Measurements from ENCODE around the gene CAAP1.
A peak's percentile ranks its signal among the peaks of the same experiment; 100 is the strongest.
"Not testable (repeated sequence)": the region's sequence is repeated elsewhere in the genome, so short reads cannot be mapped to it uniquely, and the experiment has no call there.

CAAP1 gene

DNA sequence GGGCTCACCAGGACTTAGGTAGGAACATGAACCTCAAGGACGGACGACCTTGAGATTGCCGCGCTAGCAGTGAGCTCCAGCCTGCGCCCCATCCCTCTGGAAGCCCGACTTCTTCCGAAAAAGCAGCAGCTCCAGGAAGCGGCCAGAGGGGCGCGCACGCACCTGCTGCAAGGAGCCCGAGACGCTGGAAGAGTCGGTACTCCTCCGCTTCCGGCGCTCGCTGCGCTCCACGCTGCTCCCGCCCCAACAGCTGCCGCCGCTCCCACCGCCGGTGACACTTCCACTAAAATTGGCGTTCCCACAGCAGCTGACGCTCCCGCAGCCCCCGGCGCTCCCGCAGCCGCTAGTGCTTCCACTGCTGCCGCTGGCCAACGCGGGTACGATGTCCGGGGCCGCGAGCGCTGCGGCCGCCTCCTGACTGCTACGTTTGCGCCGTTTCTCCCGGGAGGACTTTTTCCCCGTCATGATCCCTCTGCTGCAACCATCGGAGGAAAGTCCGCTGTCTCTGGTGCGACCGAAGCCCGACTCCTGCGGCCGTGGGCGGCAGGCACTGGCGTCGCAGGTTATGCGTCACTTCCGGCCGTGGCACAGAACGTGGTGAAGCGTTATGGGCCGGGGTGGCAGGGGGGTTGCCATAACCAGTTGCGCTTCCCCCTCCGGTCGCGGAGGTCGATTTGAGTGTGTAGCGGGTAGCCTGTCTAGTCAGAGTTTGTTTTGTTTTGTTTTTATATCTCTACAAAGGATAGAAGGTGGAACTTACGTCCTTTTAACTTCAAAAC, at the start of gene CAAP1:
CAAP1 (minus strand) TSS at position 552 of the 779 bp plus-strand sequence; CDS start at position 465, 87 bp downstream.
- peak; percentile 96 for DNase-seq

- DNase-seq: no peak
Observed at GRCh38 chr9:26940779-26941178, 48.2 kb upstream of the CAAP1 start.

GRCh38 chr9:26939955-26940711, 47.5 kb upstream of the CAAP1 start:
- no peak for DNase-seq

- no peak for DNase-seq
Observed at GRCh38 chr9:26937816-26938371, 45.3 kb upstream of the CAAP1 start.

GRCh38 chr9:26935847-26936246, 43.2 kb upstream of the CAAP1 start:
- DNase-seq: no peak

DNA sequence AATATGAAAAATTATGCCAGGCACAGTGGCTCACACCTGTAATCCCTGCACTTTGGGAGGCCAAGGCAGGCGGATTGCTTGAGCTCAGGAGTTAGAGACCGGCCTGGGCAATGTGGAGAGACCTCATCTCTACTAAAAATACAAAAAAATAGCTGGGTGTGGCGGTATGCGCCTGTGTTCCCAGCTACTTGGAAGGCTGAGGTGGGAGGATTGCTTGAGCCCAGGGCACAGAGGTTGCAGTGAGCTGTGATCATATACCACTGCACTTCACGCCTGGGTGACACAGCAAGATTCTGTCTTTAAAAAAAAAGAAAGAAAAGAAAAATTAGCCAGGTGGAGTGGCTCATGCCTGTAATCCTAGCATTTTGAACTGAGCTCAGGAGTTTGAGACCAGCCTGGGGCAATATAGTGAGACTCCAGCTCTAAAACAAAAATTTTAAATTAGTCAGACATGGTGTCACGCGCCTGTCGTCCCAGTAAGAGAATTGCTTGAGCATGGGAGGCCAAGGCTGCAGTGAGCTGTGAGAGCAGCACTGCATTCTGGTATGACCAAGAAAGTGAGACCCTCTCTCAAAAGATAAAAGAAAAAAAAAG, 36.4 kb upstream of the CAAP1 start:
- DNase-seq: no peak

DNA sequence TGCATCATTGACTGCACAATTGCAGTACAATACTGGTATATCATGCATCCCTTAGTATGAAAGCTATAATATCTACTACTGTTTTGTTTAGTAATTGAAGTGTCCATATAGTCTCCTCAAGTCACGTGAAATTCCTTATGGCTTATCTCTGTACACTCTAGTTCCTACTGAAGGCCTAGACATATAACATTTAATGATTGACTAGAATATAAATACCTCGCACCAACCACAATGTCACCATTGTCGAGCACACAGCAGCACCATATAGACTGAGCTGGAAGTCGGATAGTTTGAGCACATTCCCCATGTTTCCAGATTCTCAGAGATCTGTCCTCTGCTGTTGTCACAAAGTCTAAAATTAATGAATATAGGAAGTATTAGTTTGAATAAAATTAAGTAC, 33.0 kb upstream of the CAAP1 start:
- DNase-seq: no peak

- DNase-seq: no peak
Observed at GRCh38 chr9:26919698-26920097, 27.1 kb upstream of the CAAP1 start.

DNA sequence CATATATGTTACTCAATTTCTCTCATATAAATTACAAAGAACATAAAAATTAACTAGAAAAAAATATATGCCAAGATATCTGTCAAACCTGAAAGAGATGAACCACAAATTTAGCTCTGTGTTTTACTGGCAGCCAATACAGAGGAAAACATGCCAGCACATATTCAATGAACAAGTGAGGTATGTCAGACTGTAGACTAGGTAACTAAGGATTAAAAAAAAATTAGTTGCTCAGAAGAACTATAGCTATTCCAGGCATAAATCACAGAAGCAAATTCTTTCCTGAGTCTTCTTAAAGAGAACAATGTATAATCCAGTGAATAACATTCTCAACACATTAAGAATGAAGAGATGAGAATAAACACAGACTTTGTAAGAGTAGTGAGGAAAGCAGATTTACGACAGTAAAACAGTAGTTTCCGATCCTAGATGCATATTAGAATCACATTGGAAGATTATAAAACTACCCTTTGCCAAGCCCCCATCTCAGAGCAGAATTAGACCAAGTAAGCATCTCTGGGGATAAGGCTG, 20.6 kb upstream of the CAAP1 start:
- no peak for DNase-seq

- no peak for DNase-seq
Observed at GRCh38 chr9:26904671-26905070, 12.1 kb upstream of the CAAP1 start.

DNA sequence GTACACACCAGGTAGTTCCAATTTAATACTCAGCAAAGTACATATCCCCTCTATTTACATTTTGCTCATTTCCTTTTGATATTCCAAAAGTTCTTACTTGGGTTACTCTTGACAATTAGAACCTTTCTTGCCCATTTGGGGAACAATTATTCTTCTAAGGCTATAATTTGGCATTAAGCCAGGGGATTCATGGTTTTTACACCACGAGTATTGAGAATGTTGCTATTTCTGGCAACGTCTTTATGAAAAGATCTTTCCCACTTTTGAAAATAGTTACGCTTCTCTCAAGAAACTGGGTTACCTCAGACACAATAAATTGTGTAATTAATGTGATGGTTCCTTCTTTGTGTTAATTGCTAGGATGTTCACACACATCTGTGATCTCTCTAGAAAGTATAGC, 11.5 kb upstream of the CAAP1 start:
- DNase-seq: no peak

DNA sequence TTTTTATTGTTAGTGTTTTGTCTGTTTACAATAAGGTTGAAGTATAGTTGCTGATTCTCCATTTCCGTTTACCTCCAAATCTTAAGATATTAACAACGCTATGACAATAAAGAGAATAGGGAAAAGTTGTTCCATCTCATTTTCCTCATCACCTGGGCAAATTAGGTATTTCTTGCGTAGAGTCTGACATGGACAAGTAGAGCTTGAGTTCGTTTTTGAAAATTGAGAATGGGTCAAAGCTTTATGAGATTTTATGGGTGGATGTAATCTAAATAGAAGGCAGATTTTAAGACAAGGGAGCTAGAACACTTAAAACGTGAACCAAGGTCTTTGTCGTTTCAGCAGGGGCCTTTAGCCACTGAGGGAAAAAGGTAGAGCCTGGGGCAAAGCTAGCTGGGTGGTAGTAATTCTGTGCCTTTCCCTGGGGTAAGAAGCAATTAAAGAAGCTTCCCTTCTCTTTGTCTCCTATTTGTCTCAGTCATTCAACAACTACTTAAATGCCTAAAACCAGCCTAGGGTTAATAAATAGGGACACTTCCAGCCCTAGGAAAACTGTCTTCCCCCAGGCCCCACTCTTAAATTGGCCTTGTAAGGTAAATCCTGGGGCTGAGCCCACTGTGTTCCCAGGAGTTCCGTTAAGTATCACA, 551 bp upstream of the CAAP1 start:
- no peak for DNase-seq

DNA sequence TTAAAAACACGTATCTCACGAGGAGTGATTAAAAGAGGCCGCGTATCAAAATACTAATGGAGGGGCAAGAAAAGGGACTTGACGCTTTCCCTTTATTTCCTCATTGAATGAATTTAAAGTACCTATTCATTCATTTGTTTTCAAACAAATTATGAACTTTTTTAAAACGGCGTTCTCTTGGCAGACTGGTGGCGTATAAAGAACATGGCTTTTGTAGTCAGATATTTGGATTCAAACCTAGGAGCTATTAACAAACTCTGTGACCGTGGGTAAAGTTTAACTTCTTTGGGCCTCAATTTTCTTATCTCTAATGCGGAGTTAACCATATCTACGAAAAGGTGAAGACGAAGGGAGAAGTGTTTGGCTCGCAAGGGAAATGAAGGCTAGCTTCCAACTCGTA, 876 bp downstream of the CAAP1 start:
- no peak for DNase-seq

DNA sequence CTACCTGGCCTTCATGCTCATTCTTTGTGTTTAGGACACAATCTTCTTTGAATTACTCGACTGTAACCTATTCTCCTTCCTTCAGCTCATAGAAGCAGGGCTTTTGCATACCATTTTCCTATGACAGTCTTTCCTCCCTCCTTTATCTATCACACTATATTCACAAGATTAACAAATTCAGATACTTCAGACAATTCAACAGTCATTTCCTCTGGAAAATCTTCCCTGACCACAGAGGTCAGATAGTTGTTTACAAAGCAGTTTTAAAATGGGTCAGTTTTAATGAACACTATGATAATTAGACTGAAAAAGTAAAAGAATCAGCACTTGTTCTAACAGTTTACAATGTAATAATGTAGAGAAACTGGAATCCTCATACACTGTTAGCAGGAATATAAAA, 4.3 kb downstream of the CAAP1 start:
- DNase-seq: no peak

- DNase-seq: no peak
Observed at GRCh38 chr9:26882154-26882553, 10.4 kb downstream of the CAAP1 start.

DNA sequence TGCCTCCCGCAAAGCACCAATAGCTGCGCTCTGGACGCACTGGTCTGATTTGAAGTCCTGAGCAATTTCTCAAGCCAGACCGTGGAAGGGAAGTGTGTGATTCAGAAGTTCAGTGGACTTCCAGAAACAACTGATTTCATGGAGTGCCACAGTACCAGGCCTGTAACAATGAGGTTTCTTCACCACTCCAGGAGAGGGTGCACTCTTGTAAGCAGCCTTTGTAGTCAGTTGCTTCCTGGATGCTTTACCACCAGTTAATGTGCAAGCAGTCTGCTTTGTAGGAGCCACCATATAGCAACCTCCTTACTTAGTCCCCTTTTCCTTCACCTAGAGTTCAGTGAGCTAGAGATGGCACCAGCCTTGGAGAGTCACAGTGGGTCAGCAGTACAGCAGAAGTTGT, 12.3 kb downstream of the CAAP1 start:
- no peak for DNase-seq

GRCh38 chr9:26875155-26875554, 17.4 kb downstream of the CAAP1 start:
- DNase-seq: not testable (repeated sequence)

- DNase-seq: no peak
Observed at GRCh38 chr9:26870292-26870691, 22.3 kb downstream of the CAAP1 start.

DNA sequence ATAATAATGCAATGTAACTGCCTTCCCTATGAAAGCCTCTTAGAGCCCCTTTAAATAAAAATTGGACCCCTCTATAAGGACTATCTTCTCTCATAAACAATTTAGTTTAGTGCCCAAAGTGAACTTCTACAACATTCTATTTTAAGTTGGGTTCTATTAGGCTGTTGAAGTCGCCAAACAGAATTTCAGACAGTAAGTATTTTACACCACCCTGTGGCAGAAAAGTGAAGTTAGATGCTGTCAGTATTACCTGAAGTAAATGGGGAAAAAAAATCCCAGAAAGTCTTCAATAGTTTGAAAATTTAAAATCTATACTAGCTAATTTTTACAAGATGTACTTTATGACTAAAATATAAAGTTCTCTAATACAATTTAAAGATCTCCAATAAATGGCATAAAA, 29.5 kb downstream of the CAAP1 start:
- DNase-seq: no peak

GRCh38 chr9:26856413-26857032, 36.1 kb downstream of the CAAP1 start:
- DNase-seq: no peak

GRCh38 chr9:26850995-26851394, 41.6 kb downstream of the CAAP1 start:
- DNase-seq: no peak

DNA sequence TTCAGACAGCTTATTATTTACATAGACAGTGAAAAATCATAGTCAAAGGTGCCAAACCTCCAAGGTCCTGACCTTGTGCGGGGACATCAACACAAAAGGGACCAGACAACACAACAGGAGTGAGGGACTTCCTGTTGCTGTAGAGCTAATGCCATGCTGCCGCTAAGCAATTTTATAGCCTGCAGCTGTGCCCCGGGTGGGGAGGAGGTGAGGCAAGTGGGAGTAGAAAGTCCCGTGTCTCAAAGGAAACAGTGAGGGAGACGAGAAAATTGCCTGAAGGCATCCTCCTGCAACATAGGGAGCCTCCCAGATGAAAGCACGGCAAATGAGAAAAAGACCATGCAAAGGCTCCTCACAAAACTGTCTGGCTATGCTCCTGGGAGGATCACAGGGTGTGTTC, 58.8 kb downstream of the CAAP1 start:
- no peak for DNase-seq
